Measurements from ENCODE around the gene GPRC5B.

The GPRC5B gene

GRCh38 chr16:19809121-19809635 is 75.5 kb downstream of the GPRC5B start:
- DNase-seq = no peak

- DNase-seq = no peak
Observed at GRCh38 chr16:19808061-19808641, 76.5 kb downstream of the GPRC5B start.
